Sigmoid colon (tissue), 7 donors: ENCODE measurements around the gene KRT6A. TPM values are rescaled to one million over a fixed set of nuclear protein-coding genes. Genes with fewer than 3 reads are reported as not detected.

Source experiments
- DNase-seq: peaks from one replicate; pipeline ENCODE4 v3.0.0-alpha.2; 2019
- H3K27ac ChIP-seq, 4 donors: fragments of 200-600 bp; sonication (generic); one replicate each; pipeline ENCODE4 v1.5.1; 2016 to 2019; ENCODE audit warnings: mild to moderate bottlenecking in 1 of 4
- H3K27me3 ChIP-seq, 3 donors: fragments of 200-600 bp; sonication (generic); one replicate each; pipeline ENCODE4 v1.5.1; 2019; ENCODE audit warnings: mild to moderate bottlenecking in 1 of 3
- H3K36me3 ChIP-seq, 4 donors: fragments of 200-600 bp; sonication (generic); one replicate each; pipeline ENCODE4 v1.5.1; 2016 to 2019
- H3K4me1 ChIP-seq, 4 donors: fragments of 200-600 bp; sonication (generic); one replicate each; pipeline ENCODE4 v1.5.1; 2017 to 2019
- H3K4me3 ChIP-seq, 4 donors: fragments of 200-600 bp; sonication (generic); one replicate each; pipeline ENCODE4 v1.5.1; 2017 to 2019; ENCODE audit warnings: mild to moderate bottlenecking in 2 of 4, moderate library complexity in 1 of 4
- H3K9me3 ChIP-seq, 4 donors: fragments of 200-600 bp in 3 of 4; sonication (generic) in 3 of 4; one replicate each; pipeline versions ENCODE4 v1.5.1 to v1.6.1; 2013 to 2019
- CTCF ChIP-seq, 4 experiments: fragments of 450-650 bp in 3 of 4; fragments of 200-600 bp in 1 of 4; IDR thresholded peaks; one replicate each; pipeline ENCODE4 v1.5.1; 2016 to 2019; ENCODE audit warnings: antibody characterized with exemption in 4 of 4, mild to moderate bottlenecking in 3 of 4, moderate library complexity in 2 of 4
- EP300 ChIP-seq, 4 donors: sonication (generic); formaldehyde crosslinking; IDR thresholded peaks; one replicate each; pipeline ENCODE4 v1.6.1; 2017; ENCODE audit warnings: antibody characterized with exemption in 4 of 4
- POLR2A ChIP-seq, 2 donors: fragments of 450-650 bp; IDR thresholded peaks; one replicate each; pipeline ENCODE4 v1.6.1; 2016; ENCODE audit warnings: antibody characterized with exemption in 2 of 2, mild to moderate bottlenecking in 2 of 2, moderate library complexity in 2 of 2
- POLR2AphosphoS5 ChIP-seq, 4 donors: sonication (generic); formaldehyde crosslinking; IDR thresholded peaks; one replicate each; pipeline ENCODE4 v1.6.1; 2017; ENCODE audit warnings: antibody characterized with exemption in 4 of 4
- WGBS, 2 donors: extraction: QIAGEN DNeasy Blood & Tissue Kit; methylation state at CpG; one replicate each; pipeline ENCODE4 v1.1.7; 2013; 5-methylcytosine and 5-hydroxymethylcytosine counted together
- intact Hi-C: fragments of 100-400 bp; cut with DNase I; formaldehyde crosslinking; loops from one replicate; pipeline ENCODE4 v1.15.1; 2023
- polyA plus RNA-seq, 3 donors: library from polyadenylated mRNA; stranded (reverse); fragments of 200-250 nt; gene quantifications; one replicate each; pipeline ENCODE4 v1.2.3, GENCODE V29; 2013
- total RNA-seq, 4 donors: library from RNA; depleted of rRNA; stranded (reverse); fragments of >200 nt; gene quantifications; one replicate each; pipeline ENCODE4 v1.1.0, GENCODE V29; 2016
- donor health status: healthy with polysubstance abuse.
- donor health status: Bipolar disorder and iron deficiency.
- donor health status: healthy.

KRT6A gene
- total and polyA plus RNA-seq, 7 donors: 0.19 to 6.0 TPM; not detected in 5

DNA sequence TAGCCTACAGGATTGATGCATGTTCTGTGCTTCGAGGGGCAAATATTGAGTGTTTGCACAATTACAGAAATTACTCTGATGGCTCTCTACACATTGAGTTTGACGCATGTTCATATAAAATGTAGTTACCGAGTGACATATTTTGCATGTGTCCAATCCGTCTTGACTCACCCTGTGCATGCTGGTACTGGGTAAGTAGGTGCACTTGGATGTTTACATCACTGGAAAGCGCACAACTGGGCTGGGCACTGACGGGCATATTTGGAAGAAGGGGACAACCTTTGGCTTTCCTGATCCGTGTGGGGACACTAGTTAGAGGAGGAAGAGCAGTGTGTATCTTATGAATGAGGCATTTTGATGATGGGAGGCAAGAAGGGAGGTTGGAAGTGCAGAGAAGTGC lies 4.9 kb upstream of the KRT6A start:
- intact Hi-C loops: no loop called here
- TF ChIP-seq POLR2AphosphoS5 (IDR thresholded peaks at IDR 0.05) (no peak), EP300 (IDR thresholded peaks at IDR 0.05) (no peak), CTCF (IDR thresholded peaks at IDR 0.05) (no peak), POLR2A (IDR thresholded peaks at IDR 0.05) (no peak)
- WGBS, 2 donors: 88% methylated on average over 7 of the region's 7 CpGs

GRCh38 chr12:52496590-52497071 lies 3.6 kb upstream of the KRT6A start:
- no peaks in the 10 kb centered on the region for H3K36me3 ChIP-seq
- H3K4me3 ChIP-seq: no peak overlapping the region
- no peaks in the 10 kb centered on the region for H3K27me3 ChIP-seq
- WGBS, 2 donors: 73 to 88% methylated on average over 4 of the region's 4 CpGs
- no peak for DNase-seq
- intact Hi-C loops: no loop called here
- TF ChIP-seq POLR2A (IDR thresholded peaks at IDR 0.05) (no peak), CTCF (IDR thresholded peaks at IDR 0.05) (no peak)
- no peak overlapping the region for H3K27ac ChIP-seq
- no peaks in the 10 kb centered on the region for H3K9me3 ChIP-seq
- peaks cover 0 to 35% (median 17%) of the 10 kb centered on the region in 4 donors for H3K4me1 ChIP-seq

More for the DNA sequence above, 4.9 kb upstream of the KRT6A start:
- Histone ChIP-seq H3K27ac (no peak overlapping the region), H3K9me3 (no peaks in the 10 kb centered on the region), H3K36me3 (no peaks in the 10 kb centered on the region), H3K4me3 (no peak overlapping the region), H3K27me3 (no peaks in the 10 kb centered on the region), H3K4me1 (peaks cover 0 to 35% (median 17%) of the 10 kb centered on the region in 4 donors)
- no peak for DNase-seq

DNA sequence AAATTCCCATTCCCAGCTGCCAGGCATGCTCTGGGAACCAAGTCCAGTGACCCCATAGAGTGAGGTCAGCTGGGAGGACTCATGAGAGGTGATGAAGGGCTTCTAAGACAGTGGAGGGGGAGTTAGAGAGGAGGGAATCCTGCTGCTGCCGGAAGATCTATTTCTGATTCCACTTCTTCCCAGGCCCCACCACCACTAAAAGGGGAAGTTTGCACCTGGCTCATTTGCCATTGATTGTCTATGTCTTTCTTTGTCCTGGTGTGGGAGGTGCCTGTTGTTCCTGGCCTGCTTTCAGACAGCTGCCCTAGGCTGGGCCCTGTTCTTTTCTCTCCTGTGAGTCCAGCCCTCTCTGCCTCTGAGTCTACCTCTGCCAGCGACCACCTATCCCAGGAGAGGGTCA lies 3.0 kb upstream of the KRT6A start:
- H3K4me1 ChIP-seq: peaks cover 0 to 35% (median 17%) of the 10 kb centered on the region in 4 donors
- H3K9me3 ChIP-seq: no peaks in the 10 kb centered on the region
- 51 to 59% methylated on average over 2 of the region's 2 CpGs for WGBS, 2 donors
- H3K27me3 ChIP-seq: no peaks in the 10 kb centered on the region
- intact Hi-C loops: no loop called here
- DNase-seq: no peak
- no peak for TF ChIP-seq EP300 (IDR thresholded peaks at IDR 0.05)
- TF ChIP-seq CTCF (IDR thresholded peaks at IDR 0.05): no peak
- TF ChIP-seq POLR2A (IDR thresholded peaks at IDR 0.05): no peak
- TF ChIP-seq POLR2AphosphoS5 (IDR thresholded peaks at IDR 0.05): no peak
- no peak overlapping the region for H3K4me3 ChIP-seq
- H3K27ac ChIP-seq: no peak overlapping the region
- no peaks in the 10 kb centered on the region for H3K36me3 ChIP-seq

GRCh38 chr12:52495389-52495788 lies 2.3 kb upstream of the KRT6A start:
- Histone ChIP-seq H3K27ac (peak overlapping the region in 2 of 4 donors; percentile 5 to 8), H3K27me3 (no peaks in the 10 kb centered on the region), H3K4me3 (no peak overlapping the region), H3K9me3 (no peaks in the 10 kb centered on the region), H3K36me3 (no peaks in the 10 kb centered on the region), H3K4me1 (peaks cover 0 to 35% (median 17%) of the 10 kb centered on the region in 4 donors)
- intact Hi-C loops: no loop called here
- no peak for DNase-seq
- TF ChIP-seq POLR2AphosphoS5 (IDR thresholded peaks at IDR 0.05): no peak
- TF ChIP-seq EP300 (IDR thresholded peaks at IDR 0.05): no peak
- no peak for TF ChIP-seq POLR2A (IDR thresholded peaks at IDR 0.05)
- TF ChIP-seq CTCF (IDR thresholded peaks at IDR 0.05): no peak
- 37 to 47% methylated on average over 3 of the region's 3 CpGs for WGBS, 2 donors

GRCh38 chr12:52494518-52494917 lies 1.5 kb upstream of the KRT6A start:
- Histone ChIP-seq H3K9me3 (no peaks in the 10 kb centered on the region), H3K27ac (no peak overlapping the region), H3K4me3 (no peak overlapping the region), H3K36me3 (no peaks in the 10 kb centered on the region), H3K27me3 (no peaks in the 10 kb centered on the region), H3K4me1 (peaks cover 0 to 35% (median 17%) of the 10 kb centered on the region in 4 donors)
- intact Hi-C loops: no loop called here
- TF ChIP-seq POLR2A (IDR thresholded peaks at IDR 0.05): no peak
- peak; percentile 4 to 59 (median 46) for TF ChIP-seq POLR2AphosphoS5 (IDR thresholded peaks at IDR 0.05)
- TF ChIP-seq EP300 (IDR thresholded peaks at IDR 0.05): no peak
- no peak for TF ChIP-seq CTCF (IDR thresholded peaks at IDR 0.05)
- peak; percentile 87 for DNase-seq
- WGBS, 2 donors: 63 to 78% methylated on average over 4 of the region's 4 CpGs
